Heart left ventricle (tissue), 16 donors: ENCODE measurements around the gene EIF3I. TPM values are rescaled to one million over a fixed set of nuclear protein-coding genes. Genes with fewer than 3 reads are reported as not detected.
A peak's percentile ranks its signal among the peaks of the same experiment; 100 is the strongest.

Experiments used
- ATAC-seq, 4 donors: fragments of 200-7000 bp; cut with Tn5 transposase; one replicate each; pipeline ENCODE4 v1.9.1; 2020 to 2022; ENCODE audit warnings: moderate library complexity in 4 of 4, mild to moderate bottlenecking in 3 of 4, moderate number of reproducible peaks in 1 of 4
- DNase-seq, 5 donors: peaks; one replicate each; pipeline ENCODE4 v3.0.0-alpha.2; 2020
- H3K27ac ChIP-seq, 12 donors: fragments of 200-600 bp; sonication (generic) in 4 of 12; one replicate each; pipeline versions ENCODE4 v1.5.0 to v1.8.0; 2016 to 2022; ENCODE audit warnings: mild to moderate bottlenecking in 2 of 12
- H3K27me3 ChIP-seq, 9 donors: fragments of 200-600 bp; sonication (generic) in 2 of 9; one replicate each; pipeline versions ENCODE4 v1.5.1 to v1.8.0; 2016 to 2022; ENCODE audit warnings: mild to moderate bottlenecking in 3 of 9
- H3K36me3 ChIP-seq, 9 donors: fragments of 200-600 bp; sonication (generic) in 2 of 9; one replicate each; pipeline versions ENCODE4 v1.5.0 to v1.8.0; 2018 to 2022; ENCODE audit warnings: mild to moderate bottlenecking in 2 of 9
- H3K4me1 ChIP-seq, 12 donors: fragments of 200-600 bp; sonication (generic) in 4 of 12; one replicate each; pipeline versions ENCODE4 v1.5.0 to v1.8.0; 2016 to 2022; ENCODE audit warnings: mild to moderate bottlenecking in 3 of 12
- H3K4me3 ChIP-seq, 12 donors: fragments of 200-600 bp; sonication (generic) in 4 of 12; one replicate each; pipeline versions ENCODE4 v1.5.0 to v1.8.0; 2017 to 2022; ENCODE audit warnings: mild to moderate bottlenecking in 9 of 12, moderate library complexity in 4 of 12
- H3K9me3 ChIP-seq, 12 donors: fragments of 200-600 bp; sonication (generic) in 4 of 12; one replicate each; pipeline versions ENCODE4 v1.5.0 to v1.8.0; 2016 to 2022; ENCODE audit warnings: mild to moderate bottlenecking in 1 of 12
- POLR2A ChIP-seq, 2 donors: fragments of 450-650 bp; IDR thresholded peaks; one replicate each; pipeline ENCODE4 v1.6.1; 2017; ENCODE audit warnings: antibody characterized with exemption in 2 of 2, mild to moderate bottlenecking in 2 of 2, moderate library complexity in 2 of 2
- WGBS, 4 donors: extraction: QIAGEN DNeasy Blood & Tissue Kit in 2 of 4; methylation state at CpG; one replicate each; pipeline versions ENCODE4 v1.1.5 to v1.1.7; 2013 to 2018; 5-methylcytosine and 5-hydroxymethylcytosine counted together
- intact Hi-C, 10 donors: fragments of 100-400 bp; cut with DNase I; formaldehyde crosslinking; loops; one replicate each; pipeline versions ENCODE4 v1.11.1 to v1.14.2; 2022
- polyA plus RNA-seq, 2 donors: library from polyadenylated mRNA; stranded (reverse); fragments of 200-250 nt; gene quantifications; one replicate each; pipeline ENCODE4 v1.2.3, GENCODE V29; 2013
- total RNA-seq, 9 donors: library from RNA; depleted of rRNA in 2 of 9; stranded (reverse); fragments of >200 nt in 2 of 9; fragmentation: NEBNext Ultra II Directional in 3 of 9; extraction: Animal tissue kit (Norgen Biotek cat#: 25700) in 3 of 9; gene quantifications; one replicate each; pipeline versions ENCODE4 v1.1.0 to v1.2.4, GENCODE V29; 2016 to 2023
- TF ChIP-seq, protein P1 (sequence below), 12 donors: fragments of 200-600 bp; sonication (generic) in 4 of 12; IDR thresholded peaks; one replicate each; pipeline versions ENCODE4 v1.5.0 to v1.8.0; 2018 to 2022; ENCODE audit warnings: antibody characterized with exemption in 12 of 12, mild to moderate bottlenecking in 5 of 12
- donor health status: ischemic (EF 13 %, LVEDD 7.1; RV severe dilation, severe dysfunction).
- donor health status: healthy with polysubstance abuse.
- donor health status: DM: no; HTN: yes; CAD: no.
- donor health status: DM: no; HTN: no; CAD: no.
- donor health status: ischemic (EF 25% LVEDD 6.9; RV normal size, moderate dysfunction).
- donor health status: ischemic (EF 25% LVEDD 5.7; RV mildly dilated, moderate dysfunction).
- donor health status: healthy.
- donor health status: DM: yes; HTN: yes; CAD: no.
- donor health status: ischemic (EF 35%, LVEDD 5.7; RV mildly dilated, moderate dysfunction).
- donor health status: nonischemic (EF 11% LVEDD 7.7; RV severe dilation, severe dysfunction).
- donor health status: DM: yes; HTN: yes; CAD: no.
- donor health status: PGD.
- donor health status: ischemic (EF 29% LVEDD 5.4; RV normal size, mild dysfunction).
- donor health status: nonischemic (EF 23%, LVEDD 6.1; RV moderate dilation, normal function).

The EIF3I gene
- total and polyA plus RNA-seq, 11 donors, result 94.8 to 388 (median 122) TPM

- ATAC-seq (peak; percentile 52 to 76 (median 72)), DNase-seq (peak; percentile 58 to 78 (median 71))
- Histone ChIP-seq H3K36me3 (peaks cover 0 to 8% (median 0%) of the 10 kb centered on the region in 9 donors), H3K4me1 (peaks cover 2 to 39% (median 24%) of the 10 kb centered on the region in 12 donors), H3K9me3 (no peaks in the 10 kb centered on the region), H3K27ac (peak overlapping the region; percentile 63 to 92 (median 86)), H3K4me3 (peak overlapping the region; percentile 34 to 85 (median 69)), H3K27me3 (no peaks in the 10 kb centered on the region)
- peak in 1 of 2 donors; percentile 19 for TF ChIP-seq POLR2A (IDR thresholded peaks at IDR 0.05)
- TF ChIP-seq, protein P1, sequence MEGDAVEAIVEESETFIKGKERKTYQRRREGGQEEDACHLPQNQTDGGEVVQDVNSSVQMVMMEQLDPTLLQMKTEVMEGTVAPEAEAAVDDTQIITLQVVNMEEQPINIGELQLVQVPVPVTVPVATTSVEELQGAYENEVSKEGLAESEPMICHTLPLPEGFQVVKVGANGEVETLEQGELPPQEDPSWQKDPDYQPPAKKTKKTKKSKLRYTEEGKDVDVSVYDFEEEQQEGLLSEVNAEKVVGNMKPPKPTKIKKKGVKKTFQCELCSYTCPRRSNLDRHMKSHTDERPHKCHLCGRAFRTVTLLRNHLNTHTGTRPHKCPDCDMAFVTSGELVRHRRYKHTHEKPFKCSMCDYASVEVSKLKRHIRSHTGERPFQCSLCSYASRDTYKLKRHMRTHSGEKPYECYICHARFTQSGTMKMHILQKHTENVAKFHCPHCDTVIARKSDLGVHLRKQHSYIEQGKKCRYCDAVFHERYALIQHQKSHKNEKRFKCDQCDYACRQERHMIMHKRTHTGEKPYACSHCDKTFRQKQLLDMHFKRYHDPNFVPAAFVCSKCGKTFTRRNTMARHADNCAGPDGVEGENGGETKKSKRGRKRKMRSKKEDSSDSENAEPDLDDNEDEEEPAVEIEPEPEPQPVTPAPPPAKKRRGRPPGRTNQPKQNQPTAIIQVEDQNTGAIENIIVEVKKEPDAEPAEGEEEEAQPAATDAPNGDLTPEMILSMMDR (IDR thresholded peaks at IDR 0.05), result no peak
- intact Hi-C loops, result loop anchor here in 6 of 10 donors (5.0 to 10.0 kb wide), 3 partner anchors 51 to 76 kb away; partner anchors contain the start of gene HDAC1 (in 2 of the 6)
- 0 to 1% (median 1%) methylated on average over 17 to 55 of the region's 55 CpGs for WGBS, 4 donors
Observed at GRCh38 chr1:32241001-32241763, 19.0 kb downstream of the EIF3I start.

DNA sequence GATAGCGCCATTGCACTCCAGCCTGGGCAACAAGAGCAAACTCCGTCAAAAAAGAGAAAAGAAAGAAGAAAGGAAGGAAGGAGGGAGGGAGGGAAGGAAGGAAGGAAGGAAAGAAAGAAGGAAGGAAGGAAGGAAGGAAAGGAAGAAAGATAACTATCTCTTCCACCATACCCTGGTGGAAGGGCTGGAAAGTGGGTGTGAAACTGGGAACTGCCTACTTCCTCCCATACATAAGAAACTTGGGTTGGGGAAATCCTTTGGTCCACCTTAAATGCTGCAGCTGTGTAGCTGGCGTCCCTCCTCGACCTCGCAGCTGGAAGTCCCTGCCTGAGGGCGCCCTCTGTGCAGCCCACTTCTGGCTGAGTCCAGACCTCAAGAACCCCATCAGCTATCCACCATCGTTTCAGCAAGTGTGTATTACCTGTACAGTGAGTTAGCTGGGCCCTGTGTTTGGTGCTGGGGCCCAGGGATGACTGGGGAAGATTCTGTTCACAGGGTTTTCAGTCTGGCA lies 20.2 kb downstream of the EIF3I start:
- ATAC-seq, result peak; percentile 10 to 29 (median 20)
- Histone ChIP-seq H3K27me3 (no peaks in the 10 kb centered on the region), H3K4me3 (peak overlapping the region in 8 of 12 donors; percentile 5 to 85 (median 34)), H3K36me3 (peaks cover 0 to 4% (median 0%) of the 10 kb centered on the region in 9 donors), H3K27ac (peak overlapping the region in 11 of 12 donors; percentile 4 to 92 (median 87)), H3K9me3 (no peaks in the 10 kb centered on the region), H3K4me1 (peaks cover 2 to 50% (median 33%) of the 10 kb centered on the region in 12 donors)
- intact Hi-C loops, result loop anchor here in 6 of 10 donors (5.0 to 10.0 kb wide), 3 partner anchors 50 to 75 kb away; partner anchors contain the start of gene HDAC1 (in 2 of the 6)
- TF ChIP-seq, protein P1 (IDR thresholded peaks at IDR 0.05), result no peak
- no peak for TF ChIP-seq POLR2A (IDR thresholded peaks at IDR 0.05)
- DNase-seq, result peak; percentile 52 to 71 (median 60)
- WGBS, 4 donors, result 30 to 37% (median 34%) methylated on average over 5 to 7 of the region's 7 CpGs

DNA sequence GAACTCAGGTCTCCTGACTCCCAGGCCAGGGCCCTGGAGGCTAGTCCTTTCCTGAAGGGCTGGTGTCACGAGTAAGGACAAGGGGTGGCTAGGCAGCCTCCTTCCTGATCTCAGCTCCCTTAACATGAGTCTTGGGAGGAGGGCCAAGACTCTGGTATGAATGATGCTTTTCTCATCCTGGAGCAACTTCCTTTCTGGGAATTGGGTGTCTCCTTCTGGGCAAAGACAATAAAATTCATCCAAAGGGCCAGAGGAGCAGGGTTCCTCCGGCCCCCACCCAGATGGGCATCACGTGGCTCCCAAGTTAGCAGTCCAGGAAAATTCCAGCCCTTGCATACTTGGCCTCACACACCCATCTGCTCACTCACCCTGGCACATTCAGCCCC lies 24.7 kb downstream of the EIF3I start, which contains the start of gene FAM167B:
Gene FAM167B, plus strand, starts transcription at position 335 of the 386 bp plus-strand sequence. CDS start 200 bp downstream, outside the sequence.
- peaks cover 2 to 75% (median 62%) of the 10 kb centered on the region in 12 donors for H3K4me1 ChIP-seq
- ATAC-seq, result peak; percentile 43 to 76 (median 68)
- intact Hi-C loops, result loop anchor here in 2 of 10 donors (5.0 to 10.0 kb wide), 2 partner anchors 45 to 68 kb away; partner anchors contain the start of gene HDAC1 (in 1 of the 2)
- peak in 4 of 5 donors; percentile 62 to 76 (median 69) for DNase-seq
- no peaks in the 10 kb centered on the region for H3K27me3 ChIP-seq
- H3K27ac ChIP-seq, result peak within 1 kb of the TSS; percentile 54 to 95 (median 82)
- H3K9me3 ChIP-seq, result no peaks in the 10 kb centered on the region
- peak within 1 kb of the TSS in 8 of 12 donors; percentile 6 to 39 (median 21) for H3K4me3 ChIP-seq
- 34 to 56% (median 43%) methylated on average over 3 of the region's 3 CpGs for WGBS, 4 donors
- no peak for TF ChIP-seq POLR2A (IDR thresholded peaks at IDR 0.05)
- TF ChIP-seq, protein P1 (IDR thresholded peaks at IDR 0.05), result no peak
- no peaks in the 10 kb centered on the region for H3K36me3 ChIP-seq
